Fibroblast of villous mesenchyme (primary cell): ENCODE measurements around the gene ST8SIA5. TPM values are rescaled to one million over a fixed set of nuclear protein-coding genes. Genes with fewer than 3 reads are reported as not detected.

Source experiments
- DNase-seq: peaks from one replicate; pipeline ENCODE4 v3.0.0-alpha.2; 2010; ENCODE audit warnings: low read depth
- H3K4me3 ChIP-seq: 2 replicates; pipeline ENCODE4 v1.5.1; 2011; ENCODE audit warnings: low read depth, mild to moderate bottlenecking, low read length
- CTCF ChIP-seq: IDR thresholded peaks from 2 replicates; pipeline ENCODE4 v1.5.1; 2012; ENCODE audit warnings: low read depth, mild to moderate bottlenecking, low read length; ENCODE audit not compliant: insufficient read depth
- total RNA-seq: library from RNA; depleted of rRNA; stranded (reverse); fragments of >200 nt; gene quantifications from 2 replicates; pipeline ENCODE4 v1.2.3, GENCODE V29; 2012

ST8SIA5 gene
- total RNA-seq, 1 donor: not detected

- H3K4me3 ChIP-seq: no peak overlapping the region
- TF ChIP-seq CTCF: no peak
- DNase-seq: no peak
Observed at GRCh38 chr18:46628206-46628605, 128.6 kb downstream of the ST8SIA5 start.

- no peak for TF ChIP-seq CTCF
- no peak overlapping the region for H3K4me3 ChIP-seq
- DNase-seq: no peak
Observed at GRCh38 chr18:46627136-46627535, 129.7 kb downstream of the ST8SIA5 start.

GRCh38 chr18:46625069-46625468 lies 131.8 kb downstream of the ST8SIA5 start:
- no peak for DNase-seq
- TF ChIP-seq CTCF: no peak
- no peak overlapping the region for H3K4me3 ChIP-seq

- TF ChIP-seq CTCF: no peak
- DNase-seq: no peak
Observed at GRCh38 chr18:46624127-46624526, 132.7 kb downstream of the ST8SIA5 start.

GRCh38 chr18:46623541-46623940 lies 133.3 kb downstream of the ST8SIA5 start:
- no peak overlapping the region for H3K4me3 ChIP-seq
- TF ChIP-seq CTCF: no peak
- no peak for DNase-seq

More at GRCh38 chr18:46624127-46624526, 132.7 kb downstream of the ST8SIA5 start:
- H3K4me3 ChIP-seq: no peak overlapping the region

- no peak overlapping the region for H3K4me3 ChIP-seq
- TF ChIP-seq CTCF: no peak
- DNase-seq: peak; percentile 6
Observed at GRCh38 chr18:46622999-46623398, 133.9 kb downstream of the ST8SIA5 start.

GRCh38 chr18:46622451-46622850 lies 134.4 kb downstream of the ST8SIA5 start:
- no peak for TF ChIP-seq CTCF
- DNase-seq: no peak

More at GRCh38 chr18:46622451-46622850, 134.4 kb downstream of the ST8SIA5 start:
- H3K4me3 ChIP-seq: no peak overlapping the region
